HuH-7 (cell line): ENCODE data around the gene TMEM132D.

ENCODE experiments used
- DNase-seq: peaks from one replicate; pipeline ENCODE4 v3.0.0; 2011; ENCODE audit warnings: low spot score

Gene TMEM132D

GRCh38 chr12:129723260-129723659 is 180.6 kb downstream of the TMEM132D start:
- DNase-seq: no peak

- DNase-seq: no peak
Measured at GRCh38 chr12:129720618-129721017, 183.2 kb downstream of the TMEM132D start.

DNA sequence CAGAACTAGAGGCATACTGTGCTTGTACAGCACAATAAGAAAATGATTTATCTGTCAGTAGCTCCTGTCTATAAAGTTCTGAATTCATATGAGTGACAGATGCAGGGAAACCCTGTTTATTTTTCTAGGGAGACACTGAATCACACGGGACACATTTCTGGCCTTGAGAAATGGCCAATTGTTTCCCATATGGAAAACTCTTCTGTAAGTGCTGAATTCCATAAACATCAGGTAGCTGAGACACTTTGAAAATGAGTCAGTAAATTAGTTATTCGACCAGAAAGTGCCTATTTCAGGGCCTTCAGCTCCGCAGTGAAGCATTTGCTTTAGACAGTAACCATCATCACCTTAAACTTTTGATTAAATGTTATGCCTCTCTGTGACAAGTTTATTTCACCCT is 184.4 kb downstream of the TMEM132D start:
- no peak for DNase-seq

- no peak for DNase-seq
Measured at GRCh38 chr12:129717438-129717837, 186.4 kb downstream of the TMEM132D start.

DNA sequence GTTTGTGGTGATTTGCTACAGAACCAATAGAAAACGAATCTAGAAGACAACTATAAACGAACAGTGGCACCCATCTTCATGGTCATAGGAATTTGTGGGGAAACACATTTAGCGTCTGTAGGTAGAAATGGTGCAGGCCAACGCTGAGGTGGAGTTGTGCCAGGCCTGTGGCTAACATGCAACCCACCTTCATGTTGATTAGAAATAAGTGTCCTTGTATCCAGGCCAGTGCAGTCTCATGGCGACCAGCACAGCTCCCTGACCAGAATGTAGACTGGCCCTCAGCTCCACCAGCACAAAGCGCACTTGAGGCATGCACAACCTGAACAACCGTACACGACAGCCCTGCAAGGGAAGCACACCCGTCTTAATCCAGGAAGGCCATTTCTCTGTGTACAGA is 187.0 kb downstream of the TMEM132D start:
- DNase-seq: no peak

DNA sequence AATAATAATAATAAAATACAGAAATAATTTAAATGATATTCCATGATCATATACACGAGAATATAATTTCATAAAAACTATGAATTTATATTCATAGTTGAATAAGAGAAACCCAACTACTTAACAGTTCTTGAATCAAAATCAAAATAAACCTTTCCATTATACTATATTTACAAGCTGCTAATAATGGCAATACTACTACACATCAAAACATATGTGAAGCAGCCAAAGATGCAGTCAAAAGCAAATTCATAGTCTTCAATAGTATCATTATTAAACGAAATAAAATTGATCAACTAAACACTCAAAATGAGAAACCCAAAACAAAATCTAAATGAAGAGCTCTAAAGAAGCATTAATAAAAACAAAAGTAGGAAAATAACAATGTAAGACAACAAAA is 197.1 kb downstream of the TMEM132D start:
- no peak for DNase-seq

DNA sequence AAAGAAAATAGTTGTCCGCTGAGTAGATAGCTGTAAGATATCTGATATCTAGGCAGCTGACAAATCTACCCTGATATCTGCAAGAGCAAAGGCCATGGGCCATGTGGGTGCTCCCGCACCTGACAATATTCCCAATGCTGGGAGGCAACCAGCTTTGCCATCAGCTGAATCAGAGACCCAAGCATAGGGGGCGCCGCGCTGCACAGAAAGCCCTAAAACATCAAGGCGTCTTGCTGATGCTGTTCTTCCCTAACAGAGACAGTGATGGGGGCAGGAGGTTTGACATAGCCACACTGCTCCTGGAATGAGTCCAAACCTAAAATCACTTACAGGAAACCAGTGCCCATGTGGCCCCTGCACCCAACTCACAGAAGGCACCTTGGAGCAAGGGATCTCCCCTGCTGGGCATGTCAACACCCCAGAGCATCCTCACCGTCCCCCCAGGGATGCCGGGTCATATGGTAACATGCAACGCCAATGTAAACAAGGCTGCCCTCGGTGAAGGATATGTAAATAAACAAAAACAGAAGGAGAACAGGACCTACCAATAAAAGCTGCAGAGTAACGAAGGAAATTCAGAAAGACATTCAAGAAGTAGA is 199.5 kb downstream of the TMEM132D start:
- no peak for DNase-seq

DNA sequence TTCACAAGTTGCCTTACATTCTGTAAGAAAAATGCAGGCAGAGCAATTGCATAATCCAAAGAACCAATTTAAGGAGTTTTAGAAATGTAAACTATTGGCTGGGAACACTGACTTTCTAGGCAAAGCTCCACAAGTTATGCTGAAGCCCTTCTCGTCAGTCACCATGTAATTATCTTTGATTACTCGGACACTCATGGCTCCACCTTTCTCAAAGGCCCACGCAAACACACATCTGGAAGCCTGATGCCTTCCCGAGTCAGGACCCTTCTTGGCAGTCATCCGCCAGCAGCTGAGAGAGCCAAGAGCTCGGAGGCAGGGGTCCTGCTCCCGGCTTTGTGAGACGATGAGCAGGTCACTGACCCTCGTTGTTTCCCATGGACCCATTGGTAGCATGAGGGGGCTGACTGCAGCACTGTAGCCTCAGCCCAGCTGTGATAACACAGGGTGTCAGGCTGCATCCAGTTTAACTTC is 202.2 kb downstream of the TMEM132D start:
- no peak for DNase-seq

GRCh38 chr12:129700036-129700435 is 203.8 kb downstream of the TMEM132D start:
- no peak for DNase-seq

- DNase-seq: no peak
Measured at GRCh38 chr12:129696926-129697325, 206.9 kb downstream of the TMEM132D start.

- no peak for DNase-seq
Measured at GRCh38 chr12:129696405-129696804, 207.4 kb downstream of the TMEM132D start.

GRCh38 chr12:129693731-129694130 is 210.1 kb downstream of the TMEM132D start:
- DNase-seq: no peak

GRCh38 chr12:129687731-129688130 is 216.1 kb downstream of the TMEM132D start:
- DNase-seq: no peak

DNA sequence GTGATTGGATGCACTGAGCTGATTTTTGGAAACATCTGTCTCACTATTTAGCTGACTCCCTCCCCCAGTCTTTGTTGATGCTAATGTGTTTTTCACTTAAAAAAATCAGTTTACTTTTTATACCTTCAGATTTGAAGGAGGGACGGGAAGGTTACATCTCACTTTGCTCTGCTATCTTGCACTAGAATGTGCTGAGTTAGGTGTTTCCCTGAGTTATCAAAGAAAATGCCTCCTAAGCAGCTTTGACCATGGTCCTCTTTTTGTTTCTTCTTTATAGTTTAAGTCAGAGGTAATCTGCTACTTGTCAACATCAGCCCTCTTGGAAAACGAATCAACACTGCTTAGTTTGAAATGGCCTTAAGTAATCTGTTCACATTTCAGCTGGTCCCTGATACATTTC is 222.0 kb downstream of the TMEM132D start:
- no peak for DNase-seq

DNA sequence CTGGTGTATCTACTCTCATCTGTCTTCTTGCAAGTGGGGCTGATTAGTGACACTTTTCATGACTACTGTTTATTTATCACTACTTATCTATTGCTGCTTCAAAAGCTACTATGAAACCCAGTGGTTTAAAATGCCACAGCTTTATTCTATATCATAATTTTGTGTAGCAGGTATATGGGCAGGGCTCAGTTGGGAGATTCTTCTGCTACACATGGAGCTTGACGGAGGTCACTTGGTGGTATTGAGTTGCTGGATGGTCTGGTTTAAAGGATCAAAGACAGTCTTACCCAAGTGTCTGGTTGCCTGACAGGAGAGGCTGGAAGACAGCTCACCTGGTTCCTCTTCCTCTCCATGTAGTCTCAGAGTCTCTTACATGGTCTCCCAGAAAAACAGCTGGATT is 222.7 kb downstream of the TMEM132D start:
- DNase-seq: no peak

DNA sequence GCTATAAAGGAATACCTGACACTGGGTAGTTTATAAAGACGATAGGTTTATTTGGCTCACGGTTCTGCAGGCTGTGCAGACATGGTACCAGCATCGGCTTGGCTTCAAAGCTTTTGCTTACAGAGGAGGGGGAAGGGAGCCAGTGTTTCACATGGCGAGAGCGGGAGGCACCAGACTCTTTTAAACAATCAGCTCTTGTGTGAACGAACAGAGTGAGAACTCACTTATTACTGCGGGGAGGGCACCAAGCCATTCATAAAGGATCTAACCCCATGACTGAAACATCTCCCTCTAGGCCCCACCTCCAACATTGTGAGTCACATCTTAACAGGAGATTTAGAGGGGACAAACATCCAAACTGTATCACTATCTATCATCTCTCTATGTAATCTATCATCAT is 227.4 kb downstream of the TMEM132D start:
- DNase-seq: no peak

GRCh38 chr12:129675947-129676346 is 227.9 kb downstream of the TMEM132D start:
- no peak for DNase-seq

GRCh38 chr12:129675496-129675895 is 228.3 kb downstream of the TMEM132D start:
- DNase-seq: no peak

DNA sequence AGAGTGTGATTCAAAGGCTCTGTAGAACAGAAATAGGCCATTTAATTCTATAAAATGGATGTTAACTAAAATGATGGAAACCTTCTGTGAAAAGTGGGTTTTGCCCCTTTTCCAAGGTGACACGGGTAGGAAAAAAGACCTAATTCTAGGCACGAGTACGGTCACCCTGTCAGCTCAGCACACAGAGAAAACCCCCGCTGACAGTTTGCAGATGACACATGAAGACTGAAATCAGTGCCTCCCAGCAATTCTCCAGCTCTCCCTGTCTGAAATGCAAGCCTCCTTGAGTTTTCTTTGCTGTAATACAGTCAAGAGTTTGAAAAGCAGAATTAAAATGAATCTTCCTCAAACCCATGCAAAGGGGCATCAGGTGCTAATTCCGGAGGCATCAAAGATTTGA is 230.0 kb downstream of the TMEM132D start:
- no peak for DNase-seq

- DNase-seq: no peak
Measured at GRCh38 chr12:129672110-129672509, 231.7 kb downstream of the TMEM132D start.

DNA sequence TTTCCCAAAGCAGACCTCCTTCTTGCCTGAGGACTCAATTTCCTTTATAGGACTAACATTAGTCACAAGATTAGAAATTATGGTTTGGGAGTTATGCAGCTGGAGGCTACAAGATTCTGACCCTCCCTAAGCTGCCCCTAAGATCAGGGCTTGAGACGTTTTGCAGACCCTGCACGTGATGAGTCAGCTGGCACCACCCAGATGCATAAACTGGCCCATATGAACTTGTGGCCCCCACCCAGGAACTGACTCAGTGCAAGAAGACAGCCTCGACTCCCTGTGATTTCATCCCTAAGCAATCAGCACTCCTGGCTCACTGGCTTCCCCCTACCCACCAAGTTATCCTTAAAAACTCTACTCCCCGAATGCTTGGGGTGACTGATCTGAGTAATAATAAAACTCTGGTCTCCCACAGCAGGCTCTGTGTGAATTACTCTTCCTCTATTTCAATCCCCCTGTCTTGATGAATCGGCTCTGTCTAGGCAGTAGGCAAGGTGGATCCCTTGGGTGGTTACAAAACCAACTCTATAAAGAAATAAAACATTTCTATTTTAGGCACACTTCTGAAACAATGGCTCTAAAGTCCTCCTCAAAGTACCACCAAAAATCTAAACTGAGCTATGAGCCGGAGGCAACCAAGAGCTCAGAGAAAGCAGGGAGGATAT is 233.4 kb downstream of the TMEM132D start:
- no peak for DNase-seq

DNA sequence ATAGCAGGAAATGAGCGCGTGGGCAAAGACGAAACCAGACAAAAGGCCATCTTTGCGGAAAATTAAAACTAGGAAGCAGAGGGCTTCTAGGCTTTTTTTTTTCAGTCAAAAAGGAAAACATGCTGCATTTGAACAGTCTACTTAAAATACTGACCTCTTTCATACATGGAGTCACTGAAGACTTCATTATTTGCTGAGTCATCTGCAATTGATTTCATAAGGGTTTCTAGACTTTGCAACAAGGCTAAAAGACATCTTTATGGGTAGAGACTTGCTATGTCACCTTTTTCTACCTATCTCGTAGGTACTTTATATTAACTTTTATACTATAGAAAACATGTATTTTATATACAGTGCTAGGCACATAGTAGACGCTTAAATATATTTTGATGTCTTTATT is 238.4 kb downstream of the TMEM132D start:
- DNase-seq: no peak

DNA sequence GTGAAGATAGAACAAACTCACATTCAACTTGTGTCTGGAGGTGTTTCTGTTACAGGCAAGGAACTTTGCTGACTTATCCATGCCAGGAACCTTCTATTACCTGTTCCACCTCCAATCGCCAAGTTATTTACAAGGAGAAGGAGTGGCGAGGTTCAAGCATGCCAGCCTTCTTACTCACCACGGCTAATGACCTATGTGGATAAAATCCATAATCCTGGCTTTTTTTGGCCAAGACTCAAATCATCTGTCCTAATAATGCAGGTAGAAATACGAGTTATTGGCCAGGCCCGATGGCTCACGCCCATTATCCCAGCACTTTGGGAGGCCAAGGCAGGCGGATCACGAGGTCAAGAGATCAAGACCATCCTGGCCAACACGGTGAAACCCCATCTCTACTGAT is 241.6 kb downstream of the TMEM132D start:
- no peak for DNase-seq

- no peak for DNase-seq
Measured at GRCh38 chr12:129660946-129661345, 242.9 kb downstream of the TMEM132D start.
